Measurements from ENCODE around the gene MYO1C.

MYO1C gene

GRCh38 chr17:1474402-1475189 is 17.9 kb downstream of the MYO1C start:
- H3K4me1 ChIP-seq (ENCODE audit: control insufficient read depth in 2 of 2, insufficient read depth in 2 of 2, low read length in 2 of 2), result no peaks in the 10 kb centered on the region
- peaks cover 55% of the 10 kb centered on the region in 2 donors for H3K36me3 ChIP-seq (ENCODE audit: control insufficient read depth in 2 of 2, insufficient read depth in 2 of 2, low read length in 2 of 2)
- H3K9me3 ChIP-seq (ENCODE audit: control insufficient read depth in 2 of 2, low read length in 2 of 2), result no peaks in the 10 kb centered on the region
- H3K27me3 ChIP-seq (ENCODE audit: control insufficient read depth in 2 of 2, insufficient read depth in 2 of 2, low read length in 2 of 2), result no peaks in the 10 kb centered on the region
- H3K27ac ChIP-seq (ENCODE audit: low read depth in 2 of 2, low read length in 2 of 2), result no peak overlapping the region
- no peak overlapping the region for H3K4me3 ChIP-seq (ENCODE audit: low read length in 2 of 2)
- H3K9ac ChIP-seq (ENCODE audit: low read depth in 1 of 2, low read length in 2 of 2), result no peak overlapping the region

- H3K27ac ChIP-seq (ENCODE audit: low read depth in 2 of 2, low read length in 2 of 2), result no peak overlapping the region
- H3K9me3 ChIP-seq (ENCODE audit: control insufficient read depth in 2 of 2, low read length in 2 of 2), result no peaks in the 10 kb centered on the region
- no peaks in the 10 kb centered on the region for H3K4me1 ChIP-seq (ENCODE audit: control insufficient read depth in 2 of 2, insufficient read depth in 2 of 2, low read length in 2 of 2)
- H3K36me3 ChIP-seq (ENCODE audit: control insufficient read depth in 2 of 2, insufficient read depth in 2 of 2, low read length in 2 of 2), result peaks cover 58 to 59% of the 10 kb centered on the region in 2 donors
- no peaks in the 10 kb centered on the region for H3K27me3 ChIP-seq (ENCODE audit: control insufficient read depth in 2 of 2, insufficient read depth in 2 of 2, low read length in 2 of 2)
- H3K4me3 ChIP-seq (ENCODE audit: low read length in 2 of 2), result no peak overlapping the region
- H3K9ac ChIP-seq (ENCODE audit: low read depth in 1 of 2, low read length in 2 of 2), result no peak overlapping the region
Measured at GRCh38 chr17:1473841-1474240, 18.6 kb downstream of the MYO1C start.

- no peak overlapping the region for H3K9ac ChIP-seq (ENCODE audit: low read depth in 1 of 2, low read length in 2 of 2)
- H3K27me3 ChIP-seq (ENCODE audit: control insufficient read depth in 2 of 2, insufficient read depth in 2 of 2, low read length in 2 of 2), result no peaks in the 10 kb centered on the region
- no peak overlapping the region for H3K27ac ChIP-seq (ENCODE audit: low read depth in 2 of 2, low read length in 2 of 2)
- H3K36me3 ChIP-seq (ENCODE audit: control insufficient read depth in 2 of 2, insufficient read depth in 2 of 2, low read length in 2 of 2), result peaks cover 58 to 59% of the 10 kb centered on the region in 2 donors
- H3K4me1 ChIP-seq (ENCODE audit: control insufficient read depth in 2 of 2, insufficient read depth in 2 of 2, low read length in 2 of 2), result no peaks in the 10 kb centered on the region
- no peaks in the 10 kb centered on the region for H3K9me3 ChIP-seq (ENCODE audit: control insufficient read depth in 2 of 2, low read length in 2 of 2)
- no peak overlapping the region for H3K4me3 ChIP-seq (ENCODE audit: low read length in 2 of 2)
Measured at GRCh38 chr17:1473170-1473569, 19.3 kb downstream of the MYO1C start.

GRCh38 chr17:1471911-1472821 is 20.3 kb downstream of the MYO1C start:
- peaks cover 53 to 54% of the 10 kb centered on the region in 2 donors for H3K36me3 ChIP-seq (ENCODE audit: control insufficient read depth in 2 of 2, insufficient read depth in 2 of 2, low read length in 2 of 2)
- no peaks in the 10 kb centered on the region for H3K27me3 ChIP-seq (ENCODE audit: control insufficient read depth in 2 of 2, insufficient read depth in 2 of 2, low read length in 2 of 2)
- H3K4me1 ChIP-seq (ENCODE audit: control insufficient read depth in 2 of 2, insufficient read depth in 2 of 2, low read length in 2 of 2), result no peaks in the 10 kb centered on the region
- no peak overlapping the region for H3K4me3 ChIP-seq (ENCODE audit: low read length in 2 of 2)
- no peak overlapping the region for H3K9ac ChIP-seq (ENCODE audit: low read depth in 1 of 2, low read length in 2 of 2)
- no peaks in the 10 kb centered on the region for H3K9me3 ChIP-seq (ENCODE audit: control insufficient read depth in 2 of 2, low read length in 2 of 2)
- no peak overlapping the region for H3K27ac ChIP-seq (ENCODE audit: low read depth in 2 of 2, low read length in 2 of 2)

- H3K4me3 ChIP-seq (ENCODE audit: low read length in 2 of 2), result no peak overlapping the region
- no peak overlapping the region for H3K9ac ChIP-seq (ENCODE audit: low read depth in 1 of 2, low read length in 2 of 2)
- H3K36me3 ChIP-seq (ENCODE audit: control insufficient read depth in 2 of 2, insufficient read depth in 2 of 2, low read length in 2 of 2), result peaks cover 56% of the 10 kb centered on the region in 2 donors
- H3K4me1 ChIP-seq (ENCODE audit: control insufficient read depth in 2 of 2, insufficient read depth in 2 of 2, low read length in 2 of 2), result no peaks in the 10 kb centered on the region
- H3K9me3 ChIP-seq (ENCODE audit: control insufficient read depth in 2 of 2, low read length in 2 of 2), result no peaks in the 10 kb centered on the region
- no peaks in the 10 kb centered on the region for H3K27me3 ChIP-seq (ENCODE audit: control insufficient read depth in 2 of 2, insufficient read depth in 2 of 2, low read length in 2 of 2)
- H3K27ac ChIP-seq (ENCODE audit: low read depth in 2 of 2, low read length in 2 of 2), result no peak overlapping the region
Measured at GRCh38 chr17:1471490-1471889, 21.0 kb downstream of the MYO1C start.

- H3K9me3 ChIP-seq (ENCODE audit: control insufficient read depth in 2 of 2, low read length in 2 of 2), result no peaks in the 10 kb centered on the region
- no peak overlapping the region for H3K9ac ChIP-seq (ENCODE audit: low read depth in 1 of 2, low read length in 2 of 2)
- H3K36me3 ChIP-seq (ENCODE audit: control insufficient read depth in 2 of 2, insufficient read depth in 2 of 2, low read length in 2 of 2), result peaks cover 55 to 56% of the 10 kb centered on the region in 2 donors
- H3K4me1 ChIP-seq (ENCODE audit: control insufficient read depth in 2 of 2, insufficient read depth in 2 of 2, low read length in 2 of 2), result no peaks in the 10 kb centered on the region
- no peak overlapping the region for H3K27ac ChIP-seq (ENCODE audit: low read depth in 2 of 2, low read length in 2 of 2)
- H3K4me3 ChIP-seq (ENCODE audit: low read length in 2 of 2), result no peak overlapping the region
- no peaks in the 10 kb centered on the region for H3K27me3 ChIP-seq (ENCODE audit: control insufficient read depth in 2 of 2, insufficient read depth in 2 of 2, low read length in 2 of 2)
Measured at GRCh38 chr17:1470755-1471462, 21.6 kb downstream of the MYO1C start.

- Histone ChIP-seq H3K4me3 (ENCODE audit: low read length in 2 of 2) (no peak overlapping the region), H3K36me3 (ENCODE audit: control insufficient read depth in 2 of 2, insufficient read depth in 2 of 2, low read length in 2 of 2) (peaks cover 56% of the 10 kb centered on the region in 2 donors), H3K9ac (ENCODE audit: low read depth in 1 of 2, low read length in 2 of 2) (no peak overlapping the region), H3K27ac (ENCODE audit: low read depth in 2 of 2, low read length in 2 of 2) (no peak overlapping the region), H3K4me1 (ENCODE audit: control insufficient read depth in 2 of 2, insufficient read depth in 2 of 2, low read length in 2 of 2) (no peaks in the 10 kb centered on the region), H3K9me3 (ENCODE audit: control insufficient read depth in 2 of 2, low read length in 2 of 2) (no peaks in the 10 kb centered on the region), H3K27me3 (ENCODE audit: control insufficient read depth in 2 of 2, insufficient read depth in 2 of 2, low read length in 2 of 2) (no peaks in the 10 kb centered on the region)
Measured at GRCh38 chr17:1470071-1470754, 22.3 kb downstream of the MYO1C start.

- no peaks in the 10 kb centered on the region for H3K9me3 ChIP-seq (ENCODE audit: control insufficient read depth in 2 of 2, low read length in 2 of 2)
- peaks cover 57% of the 10 kb centered on the region in 2 donors for H3K36me3 ChIP-seq (ENCODE audit: control insufficient read depth in 2 of 2, insufficient read depth in 2 of 2, low read length in 2 of 2)
- no peaks in the 10 kb centered on the region for H3K27me3 ChIP-seq (ENCODE audit: control insufficient read depth in 2 of 2, insufficient read depth in 2 of 2, low read length in 2 of 2)
- no peak overlapping the region for H3K4me3 ChIP-seq (ENCODE audit: low read length in 2 of 2)
- no peak overlapping the region for H3K27ac ChIP-seq (ENCODE audit: low read depth in 2 of 2, low read length in 2 of 2)
- H3K4me1 ChIP-seq (ENCODE audit: control insufficient read depth in 2 of 2, insufficient read depth in 2 of 2, low read length in 2 of 2), result no peaks in the 10 kb centered on the region
- no peak overlapping the region for H3K9ac ChIP-seq (ENCODE audit: low read depth in 1 of 2, low read length in 2 of 2)
Measured at GRCh38 chr17:1469231-1469852, 23.1 kb downstream of the MYO1C start.

- Histone ChIP-seq H3K27ac (ENCODE audit: low read depth in 2 of 2, low read length in 2 of 2) (no peak overlapping the region), H3K36me3 (ENCODE audit: control insufficient read depth in 2 of 2, insufficient read depth in 2 of 2, low read length in 2 of 2) (peaks cover 48 to 51% of the 10 kb centered on the region in 2 donors), H3K9me3 (ENCODE audit: control insufficient read depth in 2 of 2, low read length in 2 of 2) (no peaks in the 10 kb centered on the region), H3K27me3 (ENCODE audit: control insufficient read depth in 2 of 2, insufficient read depth in 2 of 2, low read length in 2 of 2) (no peaks in the 10 kb centered on the region), H3K9ac (ENCODE audit: low read depth in 1 of 2, low read length in 2 of 2) (no peak overlapping the region), H3K4me3 (ENCODE audit: low read length in 2 of 2) (no peak overlapping the region), H3K4me1 (ENCODE audit: control insufficient read depth in 2 of 2, insufficient read depth in 2 of 2, low read length in 2 of 2) (peaks cover 0 to 4% of the 10 kb centered on the region in 2 donors)
Measured at GRCh38 chr17:1467898-1468492, 24.5 kb downstream of the MYO1C start.

Data from mucosa of rectum (tissue), 2 donors.